ENCODE measurements around the gene HMX1.

Gene HMX1

DNA sequence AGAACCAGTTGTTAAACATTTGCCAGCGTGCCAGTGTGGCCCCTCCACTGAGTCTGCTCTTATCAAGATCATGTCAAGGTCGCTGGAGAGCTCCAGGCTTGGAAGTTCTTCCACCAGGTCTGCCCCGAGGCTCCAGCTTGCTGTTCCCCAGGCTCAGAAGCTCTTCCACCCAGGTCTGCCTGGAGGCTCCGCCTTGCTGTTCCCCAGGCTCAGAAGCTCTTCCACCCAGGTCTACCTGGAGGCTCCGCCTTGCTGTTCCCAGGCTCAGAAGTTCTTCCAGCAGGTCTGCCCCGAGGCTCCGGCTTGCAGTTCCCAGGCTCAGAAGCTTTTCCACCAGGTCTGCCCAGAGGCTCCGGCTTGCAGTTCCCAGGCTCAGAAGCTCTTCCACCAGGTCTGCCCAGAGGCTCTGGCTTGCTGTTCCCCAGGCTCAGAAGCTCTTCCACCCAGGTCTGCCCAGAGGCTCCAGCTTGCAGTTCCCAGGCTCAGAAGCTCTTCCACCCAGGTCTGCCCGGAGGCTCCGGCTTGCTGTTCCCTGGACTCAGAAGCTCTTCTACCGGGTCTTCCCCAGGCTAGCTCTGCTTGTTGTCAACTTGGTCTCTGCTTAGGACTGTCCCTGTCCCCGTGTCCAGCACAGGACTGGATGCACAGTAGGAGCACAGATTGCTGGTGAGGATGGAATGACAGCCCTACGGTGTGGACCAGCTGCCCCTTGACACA is 54.4 kb downstream of the HMX1 start:
- DNase-seq: no peak

Measured in NCI-H2107 (cell line).